Ovary (tissue), 9 donors: Measurements from ENCODE around the gene CAMTA1. TPM values are rescaled to one million over a fixed set of nuclear protein-coding genes. Genes with fewer than 3 reads are reported as not detected.

ENCODE experiments used
- DNase-seq, 5 donors: peaks; one replicate each; pipeline ENCODE4 v3.0.0-alpha.2; 2019 to 2020
- H3K27ac ChIP-seq, 2 donors: fragments of 200-600 bp; one replicate each; pipeline versions ENCODE4 v1.5.1 to v1.8.0; 2019 to 2022
- H3K27me3 ChIP-seq: fragments of 200-600 bp; one replicate; pipeline ENCODE4 v1.8.0; 2022
- H3K36me3 ChIP-seq: fragments of 200-600 bp; sonication (generic); one replicate; pipeline ENCODE4 v1.5.1; 2019
- H3K4me1 ChIP-seq: one replicate; pipeline ENCODE4 v1.8.1; 2013; ENCODE audit warnings: mild to moderate bottlenecking, moderate library complexity; ENCODE audit not compliant: insufficient read depth
- H3K4me3 ChIP-seq: fragments of 200-600 bp; sonication (generic); one replicate; pipeline ENCODE4 v1.5.1; 2017
- H3K9me3 ChIP-seq, 2 donors: fragments of 200-600 bp in 1 of 2; sonication (generic) in 1 of 2; one replicate each; pipeline versions ENCODE4 v1.5.1 to v1.8.1; 2013 to 2019; ENCODE audit warnings: mild to moderate bottlenecking in 1 of 2, moderate library complexity in 1 of 2
- CTCF ChIP-seq, 3 donors: fragments of 450-650 bp in 2 of 3; fragments of 200-600 bp in 1 of 3; IDR thresholded peaks; one replicate each; pipeline versions ENCODE4 v1.5.1 to v1.8.0; 2016 to 2022; ENCODE audit warnings: antibody characterized with exemption in 3 of 3, mild to moderate bottlenecking in 1 of 3
- EP300 ChIP-seq: sonication (generic); formaldehyde crosslinking; IDR thresholded peaks from one replicate; pipeline ENCODE4 v1.6.1; 2017; ENCODE audit warnings: antibody characterized with exemption
- POLR2A ChIP-seq: fragments of 450-650 bp; IDR thresholded peaks from one replicate; pipeline ENCODE4 v1.6.1; 2017; ENCODE audit warnings: antibody characterized with exemption, mild to moderate bottlenecking, moderate library complexity
- WGBS, 3 donors: extraction: QIAGEN DNeasy Blood & Tissue Kit in 1 of 3; methylation state at CpG; one replicate each; pipeline versions ENCODE4 v1.1.5 to v1.1.7; 2013 to 2017; 5-methylcytosine and 5-hydroxymethylcytosine counted together
- intact Hi-C, 4 donors: fragments of 100-400 bp; cut with DNase I; formaldehyde crosslinking; loops; one replicate each; pipeline versions ENCODE4 v1.11.0 to v1.15.1; 2022 to 2023
- polyA plus RNA-seq, 2 donors: library from polyadenylated mRNA; stranded (reverse); fragments of 200-250 nt in 1 of 2; fragments of 350-450 nt in 1 of 2; fragmentation: Illumina TruSeq in 1 of 2; extraction: RNeasy Lipid Tissue Mini Kit (QIAGEN cat#74804) in 1 of 2; gene quantifications; one replicate each; pipeline ENCODE4 v1.2.3, GENCODE V29; 2013 to 2014
- total RNA-seq, 7 donors: library from RNA; depleted of rRNA in 2 of 7; stranded (reverse); fragments of >200 nt in 2 of 7; fragmentation: NEBNext Ultra II Directional in 3 of 7; extraction: Animal tissue kit (Norgen Biotek cat#: 25700) in 3 of 7; gene quantifications; one replicate each; pipeline versions ENCODE4 v1.1.0 to v1.2.4, GENCODE V29; 2016 to 2023
- donor health status: DM: no; HTN: no; CAD: no; lungs with moderate emphysema.
- donor health status: DM: no; HTN: no; CAD: no.
- donor health status: Bipolar disorder and iron deficiency.
- donor health status: DM: yes; HTN: yes; CAD: no.
- donor health status: DM: no; HTN: no; CAD: no.
- donor health status: DM: yes; HTN: yes; CAD: no.

The CAMTA1 gene
- total and polyA plus RNA-seq, 9 donors, result 51.1 to 150 (median 67.4) TPM

DNA sequence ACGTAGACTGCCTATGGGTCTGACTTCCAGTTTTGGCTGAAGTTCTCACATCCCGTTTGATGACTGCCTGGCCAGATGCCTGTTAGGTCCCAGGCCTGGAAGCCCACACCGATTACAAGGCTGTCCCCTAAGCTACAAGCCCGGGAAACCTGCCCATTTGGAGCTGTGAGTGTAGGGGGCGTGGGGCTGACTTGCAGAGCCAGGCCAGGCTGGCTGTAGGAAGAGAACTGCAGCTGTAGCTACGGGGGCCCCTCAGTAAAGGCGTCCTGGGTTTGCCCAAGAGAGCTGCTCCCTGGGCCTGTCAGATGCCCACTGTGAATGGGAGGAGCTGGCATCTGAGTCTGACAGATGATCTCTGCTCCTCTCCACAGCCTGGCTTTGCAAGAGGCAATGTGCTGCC is 199.7 kb downstream of the CAMTA1 start:
- 22 to 31% (median 24%) methylated on average over 7 of the region's 7 CpGs for WGBS, 3 donors
- no peaks in the 10 kb centered on the region for H3K36me3 ChIP-seq
- TF ChIP-seq POLR2A (no peak), EP300 (no peak), CTCF (IDR thresholded peaks at IDR 0.05) (no peak)
- no peaks in the 10 kb centered on the region for H3K9me3 ChIP-seq
- no peak overlapping the region for H3K4me3 ChIP-seq
- no peak overlapping the region for H3K27ac ChIP-seq
- no peaks in the 10 kb centered on the region for H3K4me1 ChIP-seq
- intact Hi-C loops, result no loop called here
- no peaks in the 10 kb centered on the region for H3K27me3 ChIP-seq
- no peak for DNase-seq

DNA sequence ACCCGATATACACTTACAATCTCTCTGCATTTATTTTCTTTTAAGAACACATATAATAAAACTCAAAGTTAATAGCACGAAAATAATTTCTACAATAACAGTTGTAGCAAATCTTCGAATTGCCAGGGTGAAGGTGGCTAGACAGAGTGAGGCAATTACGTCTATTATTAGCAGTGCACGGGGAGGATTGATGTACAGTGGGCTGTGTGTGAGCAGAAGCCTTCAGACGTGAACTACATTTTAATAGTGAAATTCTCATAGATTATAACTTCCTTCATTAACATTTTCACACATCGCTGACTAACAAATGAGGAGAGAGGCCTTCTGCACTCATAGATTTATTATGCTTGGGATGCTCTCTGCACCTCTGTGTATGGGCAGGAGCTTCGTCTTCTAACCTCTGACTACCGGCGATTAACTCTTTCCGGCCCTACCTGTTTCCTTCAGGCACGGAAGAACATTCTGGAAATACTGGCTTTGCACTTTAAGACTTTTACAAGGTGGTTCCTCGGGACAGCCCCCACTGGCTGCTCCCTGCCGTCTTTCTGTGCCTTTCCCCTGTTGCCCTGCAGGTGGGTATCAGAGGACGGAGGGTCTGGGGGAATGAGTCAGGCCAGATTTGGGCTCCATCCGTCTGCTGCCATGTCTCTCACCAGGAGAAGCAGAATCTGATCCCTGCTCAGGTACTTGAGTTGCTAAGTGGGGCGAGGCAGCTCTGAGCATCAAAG is 200.5 kb downstream of the CAMTA1 start:
- 77 to 82% (median 81%) methylated on average over 17 of the region's 17 CpGs for WGBS, 3 donors
- no peaks in the 10 kb centered on the region for H3K36me3 ChIP-seq
- intact Hi-C loops, result no loop called here
- TF ChIP-seq POLR2A, result no peak
- TF ChIP-seq CTCF (IDR thresholded peaks at IDR 0.05), result no peak
- TF ChIP-seq EP300, result no peak
- no peak overlapping the region for H3K27ac ChIP-seq
- no peaks in the 10 kb centered on the region for H3K9me3 ChIP-seq
- H3K27me3 ChIP-seq, result no peaks in the 10 kb centered on the region
- H3K4me3 ChIP-seq, result no peak overlapping the region
- no peak for DNase-seq
- no peaks in the 10 kb centered on the region for H3K4me1 ChIP-seq

- H3K27me3 ChIP-seq, result no peaks in the 10 kb centered on the region
- TF ChIP-seq CTCF (IDR thresholded peaks at IDR 0.05), result no peak
- no peak for TF ChIP-seq POLR2A
- no peak for TF ChIP-seq EP300
- H3K4me1 ChIP-seq, result no peaks in the 10 kb centered on the region
- H3K9me3 ChIP-seq, result no peaks in the 10 kb centered on the region
- H3K36me3 ChIP-seq, result no peaks in the 10 kb centered on the region
- no peak overlapping the region for H3K27ac ChIP-seq
- intact Hi-C loops, result no loop called here
- H3K4me3 ChIP-seq, result no peak overlapping the region
- no peak for DNase-seq
- 92% methylated on average over 8 of the region's 8 CpGs for WGBS, 3 donors
Measured at GRCh38 chr1:6986281-6986680, 201.0 kb downstream of the CAMTA1 start.

GRCh38 chr1:6987940-6988339 is 202.7 kb downstream of the CAMTA1 start:
- H3K27ac ChIP-seq, result no peak overlapping the region
- no peaks in the 10 kb centered on the region for H3K9me3 ChIP-seq
- no peaks in the 10 kb centered on the region for H3K27me3 ChIP-seq
- no peak for DNase-seq
- TF ChIP-seq EP300 (no peak), CTCF (IDR thresholded peaks at IDR 0.05) (no peak), POLR2A (no peak)
- whole genome bisulfite sequencing, 3 donors, result 90 to 93% (median 91%) methylated on average over 9 of the region's 9 CpGs
- H3K36me3 ChIP-seq, result no peaks in the 10 kb centered on the region
- H3K4me3 ChIP-seq, result no peak overlapping the region
- H3K4me1 ChIP-seq, result no peaks in the 10 kb centered on the region
- intact Hi-C loops, result no loop called here
